Right lobe of liver (tissue), 6 donors: ENCODE results near the gene CERK. TPM values are rescaled to one million over a fixed set of nuclear protein-coding genes. Genes with fewer than 3 reads are reported as not detected.

ENCODE experiments used
- ATAC-seq, 4 donors: fragments of 200-7000 bp; cut with Tn5 transposase; one replicate each; pipeline ENCODE4 v1.9.1; 2020; ENCODE audit warnings: mild to moderate bottlenecking in 4 of 4, moderate library complexity in 4 of 4
- DNase-seq, 3 donors: peaks; one replicate each; pipeline ENCODE4 v3.0.0-alpha.2; 2020
- H3K27ac ChIP-seq, 3 donors: fragments of 200-600 bp; one replicate each; pipeline ENCODE4 v1.8.0; 2022
- H3K27me3 ChIP-seq, 2 donors: fragments of 200-600 bp; one replicate each; pipeline ENCODE4 v1.8.0; 2022
- H3K36me3 ChIP-seq, 4 donors: fragments of 200-600 bp; sonication (generic) in 1 of 4; one replicate each; pipeline versions ENCODE4 v1.5.1 to v1.8.0; 2017 to 2022; ENCODE audit warnings: control low read depth in 1 of 4
- H3K4me1 ChIP-seq, 4 donors: fragments of 200-600 bp; sonication (generic) in 1 of 4; one replicate each; pipeline versions ENCODE4 v1.5.1 to v1.8.0; 2017 to 2022; ENCODE audit warnings: control low read depth in 1 of 4
- H3K4me3 ChIP-seq, 3 donors: fragments of 200-600 bp; one replicate each; pipeline ENCODE4 v1.8.0; 2022
- H3K9me3 ChIP-seq, 4 donors: fragments of 200-600 bp; sonication (generic) in 1 of 4; one replicate each; pipeline versions ENCODE4 v1.5.1 to v1.8.0; 2017 to 2022; ENCODE audit warnings: control low read depth in 1 of 4
- POLR2A ChIP-seq: fragments of 450-650 bp; IDR thresholded peaks from one replicate; pipeline ENCODE4 v1.6.1; 2017; ENCODE audit warnings: antibody characterized with exemption, mild to moderate bottlenecking
- WGBS: methylation state at CpG from one replicate; pipeline ENCODE4 v1.1.6; 2018; ENCODE audit warnings: low coverage, low lambda C conversion rate; ENCODE audit not compliant: insufficient coverage; ENCODE audit errors: missing lambda C conversion rate; 5-methylcytosine and 5-hydroxymethylcytosine counted together
- intact Hi-C, 2 donors: fragments of 100-400 bp; cut with DNase I; formaldehyde crosslinking; loops; one replicate each; pipeline versions ENCODE4 v1.11.2 to v1.14.1; 2022
- total RNA-seq, 6 experiments: library from RNA; depleted of rRNA in 2 of 6; stranded (reverse); fragments of >200 nt in 2 of 6; fragmentation: NEBNext Ultra II Directional in 3 of 6; extraction: Animal tissue kit (Norgen Biotek cat#: 25700) in 3 of 6; gene quantifications; one replicate each; pipeline versions ENCODE4 v1.1.0 to v1.2.4, GENCODE V29; 2016 to 2023
- TF ChIP-seq, protein P1 (sequence below), 4 donors: fragments of 200-600 bp in 3 of 4; fragments of 450-650 bp in 1 of 4; IDR thresholded peaks; one replicate each; pipeline versions ENCODE4 v1.5.1 to v1.8.0; 2016 to 2022; ENCODE audit warnings: antibody characterized with exemption in 4 of 4, mild to moderate bottlenecking in 2 of 4
- donor health status: DM: no; HTN: yes; CAD: no.
- donor health status: DM: no; HTN: no; CAD: no.
- donor health status: DM: no; HTN: no; CAD: no.
- donor health status: DM: no; HTN: yes; CAD: no.
- donor health status: DM: no; HTN: yes; CAD: no.

Gene CERK
- total RNA-seq, 6 experiments from 2014 or later: 9.6 to 27.5 (median 18.5) TPM

DNA sequence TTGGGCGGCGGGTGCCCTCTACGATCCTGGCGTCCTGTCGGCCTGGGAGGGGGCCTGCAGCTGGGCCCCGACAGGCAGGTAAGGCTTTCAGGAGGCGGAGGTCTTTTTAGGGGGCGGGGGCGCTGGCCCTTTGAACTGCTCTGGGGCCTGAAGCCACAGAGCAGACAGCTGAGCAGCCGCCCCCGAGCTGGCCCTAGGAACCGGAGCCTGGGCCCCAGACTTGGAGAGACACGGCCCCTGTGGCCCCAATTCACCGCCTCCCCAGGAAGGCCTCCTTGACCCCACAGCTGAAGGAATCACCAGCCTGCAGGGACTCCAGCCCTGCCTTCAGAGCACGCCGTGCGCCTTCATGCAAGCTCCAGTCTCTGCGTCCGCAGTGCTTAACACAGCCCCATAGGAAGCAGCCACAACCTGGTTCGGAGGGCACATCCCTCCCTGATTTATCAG, 618 bp upstream of the CERK start:
- Histone ChIP-seq H3K4me1 (peaks cover 0 to 64% (median 32%) of the 10 kb centered on the region in 4 donors), H3K27me3 (no peaks in the 10 kb centered on the region)
- 7% methylated on average over 3 of the region's 20 CpGs for WGBS

GRCh38 chr22:46737105-46737975, 712 bp downstream of the CERK start:
- no peaks in the 10 kb centered on the region for H3K9me3 ChIP-seq
- intact Hi-C loops: no loop called here
- H3K4me3 ChIP-seq: peak overlapping the region; percentile 82 to 86 (median 86)
- DNase-seq (peak in 2 of 3 donors; percentile 61 to 68), ATAC-seq (peak; percentile 0 to 19 (median 8))
- 0% methylated on average over 14 of the region's 53 CpGs for WGBS
- H3K36me3 ChIP-seq: peaks cover 0 to 2% (median 0%) of the 10 kb centered on the region in 4 donors
- H3K4me1 ChIP-seq: peaks cover 0 to 76% (median 38%) of the 10 kb centered on the region in 4 donors
- no peaks in the 10 kb centered on the region for H3K27me3 ChIP-seq
- H3K27ac ChIP-seq: peak overlapping the region; percentile 73 to 90 (median 87)
- TF ChIP-seq, protein P1, sequence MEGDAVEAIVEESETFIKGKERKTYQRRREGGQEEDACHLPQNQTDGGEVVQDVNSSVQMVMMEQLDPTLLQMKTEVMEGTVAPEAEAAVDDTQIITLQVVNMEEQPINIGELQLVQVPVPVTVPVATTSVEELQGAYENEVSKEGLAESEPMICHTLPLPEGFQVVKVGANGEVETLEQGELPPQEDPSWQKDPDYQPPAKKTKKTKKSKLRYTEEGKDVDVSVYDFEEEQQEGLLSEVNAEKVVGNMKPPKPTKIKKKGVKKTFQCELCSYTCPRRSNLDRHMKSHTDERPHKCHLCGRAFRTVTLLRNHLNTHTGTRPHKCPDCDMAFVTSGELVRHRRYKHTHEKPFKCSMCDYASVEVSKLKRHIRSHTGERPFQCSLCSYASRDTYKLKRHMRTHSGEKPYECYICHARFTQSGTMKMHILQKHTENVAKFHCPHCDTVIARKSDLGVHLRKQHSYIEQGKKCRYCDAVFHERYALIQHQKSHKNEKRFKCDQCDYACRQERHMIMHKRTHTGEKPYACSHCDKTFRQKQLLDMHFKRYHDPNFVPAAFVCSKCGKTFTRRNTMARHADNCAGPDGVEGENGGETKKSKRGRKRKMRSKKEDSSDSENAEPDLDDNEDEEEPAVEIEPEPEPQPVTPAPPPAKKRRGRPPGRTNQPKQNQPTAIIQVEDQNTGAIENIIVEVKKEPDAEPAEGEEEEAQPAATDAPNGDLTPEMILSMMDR (IDR thresholded peaks at IDR 0.05): no peak
- no peak for TF ChIP-seq POLR2A

More for the DNA sequence above, 618 bp upstream of the CERK start:
- peak overlapping the region; percentile 66 to 86 (median 82) for H3K4me3 ChIP-seq
- H3K36me3 ChIP-seq: peaks cover 0 to under 1% (median 0%) of the 10 kb centered on the region in 4 donors
- peak overlapping the region; percentile 62 to 87 (median 84) for H3K27ac ChIP-seq
- TF ChIP-seq, protein P1 (IDR thresholded peaks at IDR 0.05): no peak
- no peak for TF ChIP-seq POLR2A
- no peaks in the 10 kb centered on the region for H3K9me3 ChIP-seq
- no peak for ATAC-seq
- intact Hi-C loops: no loop called here
- DNase-seq: peak in 1 of 3 donors; percentile 38

GRCh38 chr22:46736705-46737104, 1.3 kb downstream of the CERK start:
- no peaks in the 10 kb centered on the region for H3K9me3 ChIP-seq
- H3K27ac ChIP-seq: peak overlapping the region; percentile 73 to 90 (median 87)
- intact Hi-C loops: no loop called here
- TF ChIP-seq POLR2A: no peak
- TF ChIP-seq, protein P1 (IDR thresholded peaks at IDR 0.05): no peak
- ATAC-seq: no peak
- H3K4me3 ChIP-seq: peak overlapping the region; percentile 82 to 86 (median 86)
- no peak for DNase-seq
- 16% methylated on average over 7 of the region's 8 CpGs for WGBS
- no peaks in the 10 kb centered on the region for H3K27me3 ChIP-seq
- peaks cover 0 to 2% (median 0%) of the 10 kb centered on the region in 4 donors for H3K36me3 ChIP-seq
- peaks cover 0 to 82% (median 42%) of the 10 kb centered on the region in 4 donors for H3K4me1 ChIP-seq

- Histone ChIP-seq H3K4me1 (peaks cover 0 to 80% (median 44%) of the 10 kb centered on the region in 4 donors), H3K27ac (peak overlapping the region; percentile 12 to 90 (median 52)), H3K4me3 (peak overlapping the region in 2 of 3 donors; percentile 82 to 86), H3K27me3 (no peaks in the 10 kb centered on the region), H3K9me3 (no peaks in the 10 kb centered on the region), H3K36me3 (peaks cover 0 to 2% (median 0%) of the 10 kb centered on the region in 4 donors)
- ATAC-seq (no peak), DNase-seq (peak in 1 of 3 donors; percentile 43)
- WGBS: 31% methylated on average over 2 of the region's 13 CpGs
- intact Hi-C loops: no loop called here
- no peak for TF ChIP-seq POLR2A
- TF ChIP-seq, protein P1 (IDR thresholded peaks at IDR 0.05): no peak
Observed at GRCh38 chr22:46735747-46736608, 2.1 kb downstream of the CERK start.
